Osteoblast (primary cell): ENCODE results near the gene ACSF3. TPM values are rescaled to one million over a fixed set of nuclear protein-coding genes. Genes with fewer than 3 reads are reported as not detected.
"Not testable (repeated sequence)": the region's sequence is repeated elsewhere in the genome, so short reads cannot be mapped to it uniquely, and the experiment has no call there.

Source experiments
- DNase-seq: peaks from one replicate; pipeline ENCODE4 v3.0.0; 2011; ENCODE audit warnings: low spot score, mixed read lengths; ENCODE audit not compliant: insufficient read length; ENCODE audit errors: missing footprints
- H2AFZ ChIP-seq: 2 replicates; pipeline ENCODE4 v1.6.0; 2011; ENCODE audit warnings: mild to moderate bottlenecking, low read length
- H3K27ac ChIP-seq: 2 replicates; pipeline ENCODE4 v1.5.1; 2011; ENCODE audit warnings: mild to moderate bottlenecking, low read depth, low read length, moderate library complexity
- H3K27me3 ChIP-seq: 2 replicates; pipeline ENCODE4 v1.6.0; 2012; ENCODE audit warnings: mild to moderate bottlenecking, control low read depth, inconsistent platforms, low read length, moderate library complexity; ENCODE audit not compliant: insufficient read depth
- H3K36me3 ChIP-seq: 2 replicates; pipeline ENCODE4 v1.5.1; 2011; ENCODE audit warnings: mild to moderate bottlenecking, low read length, control low read depth, moderate library complexity; ENCODE audit not compliant: insufficient read depth
- H3K4me1 ChIP-seq: 2 replicates; pipeline ENCODE4 v1.5.1; 2011; ENCODE audit warnings: mild to moderate bottlenecking, low read length, control low read depth, moderate library complexity; ENCODE audit not compliant: insufficient read depth
- H3K4me2 ChIP-seq: 2 replicates; pipeline ENCODE4 v1.6.0; 2011; ENCODE audit warnings: mild to moderate bottlenecking, low read length; ENCODE audit not compliant: insufficient read depth
- H3K4me3 ChIP-seq: fragments of 200-600 bp; sonication (generic); 3 replicates; pipeline ENCODE4 v1.5.1; 2012; ENCODE audit warnings: mild to moderate bottlenecking, low read length, inconsistent platforms; ENCODE audit not compliant: insufficient read depth
- H3K79me2 ChIP-seq: 2 replicates; pipeline ENCODE4 v1.6.0; 2012; ENCODE audit warnings: mild to moderate bottlenecking, low read length, control low read depth, inconsistent platforms; ENCODE audit not compliant: insufficient read depth
- H3K9me3 ChIP-seq: 2 replicates; pipeline ENCODE4 v1.5.1; 2011; ENCODE audit warnings: low read depth, low read length, control low read depth
- H4K20me1 ChIP-seq: 2 replicates; pipeline ENCODE4 v1.6.0; 2012; ENCODE audit warnings: mild to moderate bottlenecking, low read length, control low read depth; ENCODE audit not compliant: insufficient read depth
- total RNA-seq: library from RNA; depleted of rRNA; stranded (reverse); fragments of >200 nt; gene quantifications from 2 replicates; pipeline ENCODE4 v1.2.3, GENCODE V29; 2012
- TF ChIP-seq, protein P1 (sequence below): IDR thresholded peaks from 2 replicates; pipeline ENCODE4 v1.5.1; 2011; ENCODE audit warnings: mild to moderate bottlenecking, low read depth, low read length, moderate library complexity; ENCODE audit errors: extremely low read depth

ACSF3 gene
- total RNA-seq, 1 donor: 29.3 TPM

DNA sequence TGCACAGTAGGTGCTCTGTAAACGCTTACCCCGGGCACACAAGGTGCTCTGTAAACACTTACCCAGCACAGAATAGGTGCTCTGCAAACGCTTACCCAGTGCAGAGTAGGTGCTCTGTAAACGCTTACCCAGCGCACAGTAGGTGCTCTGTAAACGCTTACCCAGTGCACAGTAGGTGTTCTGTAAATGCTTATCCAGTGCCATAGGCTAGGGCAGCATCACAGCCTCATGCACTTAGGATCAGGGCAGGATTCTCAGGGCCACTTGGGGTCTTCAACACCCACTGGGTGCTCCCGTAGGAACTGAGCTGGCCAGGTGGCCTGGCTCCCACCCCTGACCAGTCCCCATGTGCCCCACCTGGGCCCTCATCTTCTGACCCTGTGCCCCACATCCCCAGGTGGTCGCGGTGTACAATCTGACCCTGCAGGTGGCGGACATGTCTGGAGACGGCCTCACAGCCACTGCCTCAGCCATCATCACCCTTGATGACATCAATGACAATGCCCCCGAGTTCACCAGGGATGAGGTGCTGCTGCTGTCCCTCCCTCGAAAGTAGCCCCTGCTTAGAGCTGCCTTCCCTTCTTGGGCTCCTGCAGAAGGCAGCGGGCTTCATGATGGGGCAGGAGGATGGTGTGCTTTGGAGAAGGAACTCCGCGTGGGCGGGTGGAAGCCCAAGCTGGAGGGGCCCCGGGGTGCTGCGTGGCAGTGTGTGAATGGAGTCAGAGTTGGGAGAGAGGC lies 93.5 kb downstream of the ACSF3 start:
- TF ChIP-seq, protein P1, sequence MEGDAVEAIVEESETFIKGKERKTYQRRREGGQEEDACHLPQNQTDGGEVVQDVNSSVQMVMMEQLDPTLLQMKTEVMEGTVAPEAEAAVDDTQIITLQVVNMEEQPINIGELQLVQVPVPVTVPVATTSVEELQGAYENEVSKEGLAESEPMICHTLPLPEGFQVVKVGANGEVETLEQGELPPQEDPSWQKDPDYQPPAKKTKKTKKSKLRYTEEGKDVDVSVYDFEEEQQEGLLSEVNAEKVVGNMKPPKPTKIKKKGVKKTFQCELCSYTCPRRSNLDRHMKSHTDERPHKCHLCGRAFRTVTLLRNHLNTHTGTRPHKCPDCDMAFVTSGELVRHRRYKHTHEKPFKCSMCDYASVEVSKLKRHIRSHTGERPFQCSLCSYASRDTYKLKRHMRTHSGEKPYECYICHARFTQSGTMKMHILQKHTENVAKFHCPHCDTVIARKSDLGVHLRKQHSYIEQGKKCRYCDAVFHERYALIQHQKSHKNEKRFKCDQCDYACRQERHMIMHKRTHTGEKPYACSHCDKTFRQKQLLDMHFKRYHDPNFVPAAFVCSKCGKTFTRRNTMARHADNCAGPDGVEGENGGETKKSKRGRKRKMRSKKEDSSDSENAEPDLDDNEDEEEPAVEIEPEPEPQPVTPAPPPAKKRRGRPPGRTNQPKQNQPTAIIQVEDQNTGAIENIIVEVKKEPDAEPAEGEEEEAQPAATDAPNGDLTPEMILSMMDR: no peak

DNA sequence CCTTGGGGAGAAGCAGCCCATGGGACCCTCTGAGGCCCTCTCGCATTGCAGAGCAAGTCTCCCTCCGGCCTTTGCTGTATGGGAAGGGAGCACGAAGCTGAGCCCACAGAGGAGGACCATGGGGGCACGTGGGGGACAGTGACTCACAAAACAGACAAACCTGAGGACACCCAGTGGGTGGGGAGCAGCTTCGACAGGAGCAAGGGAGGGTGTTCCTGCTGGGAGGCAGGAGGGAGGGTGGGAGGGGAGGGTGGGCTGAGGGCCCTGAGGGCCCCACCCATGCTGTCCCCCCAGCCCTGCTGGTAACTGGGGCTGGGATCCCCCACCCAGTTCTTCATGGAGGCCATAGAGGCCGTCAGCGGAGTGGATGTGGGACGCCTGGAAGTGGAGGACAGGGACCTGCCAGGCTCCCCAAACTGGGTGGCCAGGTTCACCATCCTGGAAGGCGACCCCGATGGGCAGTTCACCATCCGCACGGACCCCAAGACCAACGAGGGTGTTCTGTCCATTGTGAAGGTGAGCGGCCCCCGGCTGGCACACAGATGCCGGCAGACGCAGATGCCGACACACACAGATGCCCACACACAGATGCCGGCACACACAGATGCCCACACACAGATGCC lies 94.2 kb downstream of the ACSF3 start:
- TF ChIP-seq, protein P1: no peak
- H3K36me3 ChIP-seq: no peaks in the 10 kb centered on the region
- H3K4me1 ChIP-seq: peaks cover 2% of the 10 kb centered on the region
- peak; percentile 52 for DNase-seq
- H2AFZ ChIP-seq: no peak overlapping the region
- no peaks in the 10 kb centered on the region for H3K79me2 ChIP-seq
- no peak overlapping the region for H3K4me3 ChIP-seq
- H3K4me2 ChIP-seq: no peak overlapping the region
- H4K20me1 ChIP-seq: no peaks in the 10 kb centered on the region
- H3K9me3 ChIP-seq: no peaks in the 10 kb centered on the region
- H3K27me3 ChIP-seq: no peaks in the 10 kb centered on the region
- no peak overlapping the region for H3K27ac ChIP-seq

More for the DNA sequence above, 93.5 kb downstream of the ACSF3 start:
- H3K27me3 ChIP-seq: no peaks in the 10 kb centered on the region
- no peak overlapping the region for H3K4me2 ChIP-seq
- H3K27ac ChIP-seq: no peak overlapping the region
- H3K4me3 ChIP-seq: no peak overlapping the region
- no peaks in the 10 kb centered on the region for H3K79me2 ChIP-seq
- no peak for DNase-seq
- peaks cover 2% of the 10 kb centered on the region for H3K4me1 ChIP-seq
- H3K9me3 ChIP-seq: no peaks in the 10 kb centered on the region
- no peaks in the 10 kb centered on the region for H4K20me1 ChIP-seq
- H2AFZ ChIP-seq: no peak overlapping the region
- H3K36me3 ChIP-seq: no peaks in the 10 kb centered on the region

DNA sequence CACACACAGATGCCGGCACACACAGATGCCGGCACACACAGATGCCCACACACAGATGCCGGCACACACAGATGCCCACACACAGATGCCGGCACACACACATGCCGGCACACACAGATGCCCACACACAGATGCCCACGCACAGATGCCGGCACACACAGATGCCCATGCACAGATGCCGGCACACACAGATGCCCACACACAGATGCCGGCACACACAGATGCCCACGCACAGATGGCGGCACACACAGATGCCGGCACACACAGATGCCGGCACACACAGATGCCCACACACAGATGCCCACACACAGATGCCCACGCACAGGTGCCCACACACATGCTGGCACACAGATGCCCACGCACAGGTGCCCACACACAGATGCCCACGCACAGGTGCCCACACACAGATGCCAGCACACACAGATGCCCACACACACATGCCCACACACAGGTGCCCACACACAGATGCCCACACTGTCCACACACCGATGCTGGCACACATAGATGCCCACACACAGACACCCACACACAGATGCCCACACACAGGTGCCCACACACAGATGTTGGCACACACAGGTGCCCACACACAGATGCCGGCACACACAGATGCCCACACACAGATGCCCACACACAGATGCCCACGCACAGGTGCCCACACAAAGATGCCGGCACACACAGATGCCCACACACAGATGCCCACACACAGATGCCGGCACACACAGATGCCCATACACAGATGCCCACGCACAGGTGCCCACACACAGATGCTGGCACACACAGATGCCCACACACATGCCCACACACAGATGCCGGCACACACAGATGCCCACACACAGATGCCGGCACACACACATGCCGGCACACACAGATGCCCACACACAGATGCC lies 95.1 kb downstream of the ACSF3 start:
- H3K27ac ChIP-seq, H4K20me1 ChIP-seq, H3K4me1 ChIP-seq, H3K4me2 ChIP-seq, H2AFZ ChIP-seq, H3K27me3 ChIP-seq, H3K9me3 ChIP-seq, H3K36me3 ChIP-seq, H3K79me2 ChIP-seq, H3K4me3 ChIP-seq: not testable (repeated sequence)
- DNase-seq: peak; percentile 26

DNA sequence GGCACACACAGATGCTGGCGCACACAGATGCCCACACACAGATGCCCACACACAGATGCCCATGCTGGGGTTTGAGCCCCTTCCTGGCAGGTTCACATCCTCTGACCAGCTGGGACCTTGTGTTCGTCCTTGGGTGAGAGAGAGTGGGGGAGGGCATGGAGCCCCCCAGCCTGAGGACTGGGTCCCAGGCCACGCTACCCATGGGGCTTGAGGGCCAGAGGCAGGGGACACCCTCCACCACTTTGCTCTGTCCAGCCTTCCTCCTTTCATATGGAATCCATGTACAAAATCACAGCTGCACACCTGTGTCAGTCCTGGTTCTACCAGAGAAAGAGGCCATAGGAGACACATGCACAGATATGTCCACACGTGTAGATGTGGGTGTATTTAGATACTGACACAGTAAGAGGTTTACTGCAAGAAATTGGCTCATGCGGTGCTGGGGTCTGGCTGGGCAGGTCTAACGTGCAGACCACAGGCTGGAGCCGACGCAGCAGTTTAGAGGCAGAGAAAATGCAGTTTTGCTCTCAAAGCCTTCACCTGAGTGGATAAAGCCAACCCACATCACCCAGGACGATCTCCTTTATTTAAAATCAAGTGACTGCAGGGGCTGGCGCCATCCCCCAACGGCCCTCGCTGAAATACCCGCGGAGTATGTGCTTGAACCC lies 95.8 kb downstream of the ACSF3 start:
- peak; percentile 58 for DNase-seq
- no peak overlapping the region for H3K4me2 ChIP-seq
- no peaks in the 10 kb centered on the region for H3K36me3 ChIP-seq
- peaks cover 2% of the 10 kb centered on the region for H3K4me1 ChIP-seq
- TF ChIP-seq, protein P1: no peak
- H3K27me3 ChIP-seq: no peaks in the 10 kb centered on the region
- no peaks in the 10 kb centered on the region for H3K79me2 ChIP-seq
- no peak overlapping the region for H2AFZ ChIP-seq
- no peaks in the 10 kb centered on the region for H4K20me1 ChIP-seq
- no peaks in the 10 kb centered on the region for H3K9me3 ChIP-seq
- H3K27ac ChIP-seq: no peak overlapping the region
- no peak overlapping the region for H3K4me3 ChIP-seq
